Endodermal cell (in vitro differentiated cells): ENCODE data around the gene PDK3. TPM values are rescaled to one million over a fixed set of nuclear protein-coding genes. Genes with fewer than 3 reads are reported as not detected.
A peak's percentile ranks its signal among the peaks of the same experiment; 100 is the strongest.

Experiments
- DNase-seq: peaks from one replicate; pipeline ENCODE4 v3.0.0-alpha.2; 2017
- H3K27ac ChIP-seq: 2 replicates; pipeline ENCODE4 v1.5.1; 2013; ENCODE audit warnings: mild to moderate bottlenecking, low read depth, low read length, moderate library complexity
- H3K27me3 ChIP-seq: 2 replicates; pipeline ENCODE4 v1.6.1; 2013; ENCODE audit warnings: mild to moderate bottlenecking, low read length, moderate library complexity; ENCODE audit not compliant: insufficient read depth, control insufficient read depth, poor library complexity, severe bottlenecking
- H3K36me3 ChIP-seq: 2 replicates; pipeline ENCODE4 v1.7.0; 2013; ENCODE audit warnings: mild to moderate bottlenecking, low read length, moderate library complexity; ENCODE audit not compliant: control insufficient read depth, insufficient read depth
- H3K4me1 ChIP-seq: one replicate; pipeline ENCODE4 v1.7.0; 2013; ENCODE audit warnings: low read length; ENCODE audit not compliant: control insufficient read depth, insufficient read depth
- H3K4me3 ChIP-seq: 2 replicates; pipeline ENCODE4 v1.5.1; 2013; ENCODE audit warnings: mild to moderate bottlenecking, low read length, moderate library complexity
- H3K9ac ChIP-seq: 2 replicates; pipeline ENCODE4 v1.6.1; 2013; ENCODE audit warnings: mild to moderate bottlenecking, low read length, moderate library complexity; ENCODE audit not compliant: poor library complexity, severe bottlenecking; ENCODE audit errors: extremely low read depth
- H3K9me3 ChIP-seq: 2 replicates; pipeline ENCODE4 v1.6.1; 2013; ENCODE audit warnings: mild to moderate bottlenecking, low read length, moderate library complexity; ENCODE audit not compliant: control insufficient read depth
- H3K27ac Mint-ChIP-seq: 2 replicates; pipeline ENCODE4 v1.8.0; 2020; ENCODE audit warnings: mixed read lengths
- H3K27me3 Mint-ChIP-seq: 2 replicates; pipeline ENCODE4 v1.8.0; 2021; ENCODE audit warnings: mild to moderate bottlenecking, mixed read lengths; ENCODE audit not compliant: insufficient read depth
- H3K36me3 Mint-ChIP-seq: 2 replicates; pipeline ENCODE4 v1.8.0; 2020; ENCODE audit warnings: low read depth, mixed read lengths
- H3K4me1 Mint-ChIP-seq: 2 replicates; pipeline ENCODE4 v1.8.0; 2020; ENCODE audit warnings: mixed read lengths
- H3K4me3 Mint-ChIP-seq: 2 replicates; pipeline ENCODE4 v1.8.0; 2020; ENCODE audit warnings: mild to moderate bottlenecking, moderate library complexity, mixed read lengths
- H3K9me3 Mint-ChIP-seq: 2 replicates; pipeline ENCODE4 v1.8.0; 2020; ENCODE audit warnings: mild to moderate bottlenecking, mixed read lengths
- CTCF ChIP-seq: fragments of 200-600 bp; sonication (generic); conservative IDR thresholded peaks from 2 replicates; pipeline ENCODE4 v1.5.0; 2021; ENCODE audit warnings: antibody characterized with exemption, mild to moderate bottlenecking
- WGBS, 2 experiments: methylation state at CpG; one replicate each; pipeline versions ENCODE4 v1.1.5 to v1.1.7; 2013; ENCODE audit warnings: missing lambda C conversion rate in 2 of 2, mixed read lengths in 1 of 2; ENCODE audit not compliant: insufficient coverage in 1 of 2, insufficient read length in 1 of 2; 5-methylcytosine and 5-hydroxymethylcytosine counted together
- total RNA-seq, 2 donors: library from RNA; stranded (reverse); fragmentation: NEBNext Ultra II Directional in 1 of 2; extraction: Animal tissue kit (Norgen Biotek cat#: 25700) in 1 of 2; gene quantifications; 2 replicates in 1 of 2; 3 replicates in 1 of 2; pipeline ENCODE4 v1.2.1, GENCODE V29; 2021

PDK3 gene
- total RNA-seq, 2 donors from 2014 or later: 14.9 to 21.9 TPM

GRCh38 chrX:24424948-24425347 is 40.1 kb upstream of the PDK3 start:
- Mint-ChIP-seq H3K27ac (no peak overlapping the region), H3K27me3 (peaks cover 4% of the 10 kb centered on the region), H3K4me1 (no peaks in the 10 kb centered on the region), H3K4me3 (no peak overlapping the region), H3K36me3 (no peaks in the 10 kb centered on the region), H3K9me3 (peaks cover 14% of the 10 kb centered on the region)
- 96 to 100% methylated on average over 1 to 5 of the region's 8 CpGs for WGBS, 2 experiments
- H3K36me3 ChIP-seq: no peaks in the 10 kb centered on the region
- H3K27ac ChIP-seq: no peak overlapping the region
- no peaks in the 10 kb centered on the region for H3K9me3 ChIP-seq
- no peaks in the 10 kb centered on the region for H3K27me3 ChIP-seq
- H3K9ac ChIP-seq: no peak overlapping the region
- DNase-seq: no peak
- no peak overlapping the region for H3K4me3 ChIP-seq
- TF ChIP-seq CTCF: no peak
- no peaks in the 10 kb centered on the region for H3K4me1 ChIP-seq

GRCh38 chrX:24425806-24426205 is 39.3 kb upstream of the PDK3 start:
- Mint-ChIP-seq H3K27me3 (peaks cover 4% of the 10 kb centered on the region), H3K4me1 (no peaks in the 10 kb centered on the region), H3K27ac (no peak overlapping the region), H3K9me3 (peaks cover 7% of the 10 kb centered on the region), H3K4me3 (no peak overlapping the region), H3K36me3 (no peaks in the 10 kb centered on the region)
- Histone ChIP-seq H3K9me3 (no peaks in the 10 kb centered on the region), H3K4me1 (no peaks in the 10 kb centered on the region), H3K36me3 (no peaks in the 10 kb centered on the region), H3K4me3 (no peak overlapping the region), H3K27ac (no peak overlapping the region), H3K9ac (no peak overlapping the region), H3K27me3 (no peaks in the 10 kb centered on the region)
- TF ChIP-seq CTCF: no peak
- 39% methylated on average over 1 of the region's 2 CpGs; no CpG with 5 or more reads in 1 of the 2 experiments for WGBS, 2 experiments
- no peak for DNase-seq

GRCh38 chrX:24426340-24426913 is 38.7 kb upstream of the PDK3 start:
- no peaks in the 10 kb centered on the region for H3K4me1 Mint-ChIP-seq
- no peak overlapping the region for H3K9ac ChIP-seq
- DNase-seq: peak; percentile 59

More at GRCh38 chrX:24426340-24426913, 38.7 kb upstream of the PDK3 start:
- Histone ChIP-seq H3K36me3 (no peaks in the 10 kb centered on the region), H3K27ac (no peak overlapping the region), H3K27me3 (no peaks in the 10 kb centered on the region), H3K4me3 (no peak overlapping the region), H3K4me1 (no peaks in the 10 kb centered on the region), H3K9me3 (no peaks in the 10 kb centered on the region)
- TF ChIP-seq CTCF: no peak
- Mint-ChIP-seq H3K36me3 (no peaks in the 10 kb centered on the region), H3K4me3 (no peak overlapping the region), H3K9me3 (peaks cover 4% of the 10 kb centered on the region), H3K27me3 (peaks cover 4% of the 10 kb centered on the region), H3K27ac (no peak overlapping the region)
- WGBS, 2 experiments: 79 to 100% methylated on average over 1 of the region's 2 CpGs
